GM10266 (cell line): ENCODE results near the gene TIMM23B.
"Not testable (repeated sequence)": the region's sequence is repeated elsewhere in the genome, so short reads cannot be mapped to it uniquely, and the experiment has no call there.

Experiments used
- DNase-seq: peaks from one replicate; pipeline ENCODE4 v3.0.0; 2012; ENCODE audit errors: extremely low spot score
- TF ChIP-seq, protein P1 (sequence below): IDR thresholded peaks from 2 replicates; pipeline ENCODE4 v1.5.1; 2012; ENCODE audit warnings: mild to moderate bottlenecking, low read depth; ENCODE audit not compliant: control insufficient read depth, insufficient read depth; ENCODE audit errors: missing control alignments

The TIMM23B gene

DNA sequence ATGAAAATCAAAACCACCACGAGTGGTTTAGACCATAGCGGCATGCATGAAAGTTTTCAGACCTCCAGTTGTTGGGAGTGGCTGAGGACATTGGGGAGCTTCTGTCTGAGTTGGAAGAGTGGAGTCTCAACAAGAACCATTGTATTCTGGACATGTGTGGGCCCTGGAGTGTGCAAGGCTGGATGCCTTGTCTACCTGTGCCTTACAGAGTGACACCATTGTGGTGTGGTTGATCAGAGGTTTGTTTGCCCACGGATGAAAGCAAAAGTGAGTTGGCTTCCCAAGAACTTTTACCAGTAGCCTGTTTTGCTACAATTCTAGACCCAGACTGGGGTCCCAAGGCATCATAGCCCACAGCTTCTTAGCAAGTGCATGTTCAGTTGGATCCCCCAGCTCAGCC is 35.9 kb downstream of the TIMM23B start:
- not testable (repeated sequence) for DNase-seq

DNA sequence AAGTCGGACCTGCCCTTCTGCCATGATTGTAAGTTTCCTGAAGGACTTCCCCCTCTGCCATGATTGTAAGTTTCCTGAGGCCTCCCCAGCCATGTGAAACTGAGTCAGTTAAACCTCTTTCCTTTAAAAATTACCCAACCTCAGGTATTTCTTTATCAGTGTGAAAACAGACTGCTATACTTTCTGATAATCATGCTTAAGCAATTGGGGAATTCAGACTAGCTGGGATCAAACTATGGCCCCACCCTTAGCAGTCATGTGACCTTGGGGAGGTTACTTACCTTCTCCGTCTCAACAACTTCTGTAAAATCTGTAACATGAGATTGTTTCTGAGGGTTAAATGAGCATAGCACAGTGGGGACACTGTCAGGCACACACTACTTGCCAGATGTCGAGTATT is 45.4 kb downstream of the TIMM23B start:
- not testable (repeated sequence) for DNase-seq

DNA sequence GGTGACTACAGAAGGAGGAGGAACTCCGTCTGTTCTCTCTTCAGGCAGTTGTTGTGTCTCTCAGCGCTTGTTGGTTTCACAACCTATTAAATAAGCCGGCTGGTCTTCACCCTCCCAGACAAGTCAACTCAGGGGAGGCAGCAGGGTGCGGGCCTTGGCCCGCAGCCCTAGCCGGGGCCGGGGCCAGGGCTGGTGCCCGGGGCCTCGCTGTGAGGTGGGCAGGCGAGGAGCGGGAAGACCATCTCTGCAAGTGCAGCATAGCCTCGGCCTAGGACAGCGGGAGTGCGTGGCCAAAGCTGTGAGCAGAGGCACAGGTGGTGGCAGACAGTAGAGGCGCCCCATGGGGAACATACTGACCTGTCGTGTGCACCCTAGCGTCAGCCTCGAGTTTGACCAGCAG is 46.5 kb downstream of the TIMM23B start, which contains the start of gene AGAP6:
Gene AGAP6 (plus strand): TSS at position 31 of the 400 bp plus-strand sequence. CDS start 310 bp downstream, at position 341.
- DNase-seq: not testable (repeated sequence)

DNA sequence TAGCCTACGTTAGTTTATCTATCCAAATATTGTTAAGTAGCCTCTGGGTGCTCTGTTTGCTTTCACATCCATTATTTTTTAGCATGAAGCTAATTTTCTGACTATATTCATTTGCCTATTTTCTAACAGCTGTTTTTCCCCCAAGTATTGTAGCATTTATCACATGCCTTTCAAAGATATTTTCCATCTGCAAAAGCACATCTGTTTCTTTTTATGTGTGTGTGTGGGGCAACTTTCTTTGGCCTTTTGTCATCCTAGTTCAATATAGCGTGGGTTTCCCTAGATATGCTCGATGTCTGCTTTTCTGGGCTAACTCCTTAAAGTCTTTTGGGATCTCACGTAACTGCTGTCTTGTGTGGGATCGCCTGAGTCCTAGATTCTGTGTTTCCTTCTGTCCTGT is 53.5 kb downstream of the TIMM23B start:
- not testable (repeated sequence) for DNase-seq

DNA sequence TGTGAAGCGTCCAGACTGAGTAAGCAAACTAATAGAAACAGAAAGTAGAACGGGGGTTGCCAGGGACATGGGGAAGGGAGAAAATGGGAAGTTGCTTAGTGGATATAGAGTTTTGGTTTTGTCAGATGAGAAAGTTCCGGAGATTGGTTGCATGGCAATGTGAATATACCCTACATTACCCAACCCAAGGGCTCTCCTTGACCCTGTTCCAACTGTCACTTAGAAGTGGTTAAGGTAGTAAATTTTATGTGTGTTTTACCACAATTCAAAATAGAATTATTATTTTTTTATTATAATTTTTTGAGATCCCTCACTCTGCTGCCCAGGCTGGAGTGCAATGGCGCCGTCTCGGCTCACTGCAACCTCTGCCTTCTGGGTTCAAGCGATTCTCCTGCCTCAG is 72.2 kb downstream of the TIMM23B start:
- not testable (repeated sequence) for DNase-seq

DNA sequence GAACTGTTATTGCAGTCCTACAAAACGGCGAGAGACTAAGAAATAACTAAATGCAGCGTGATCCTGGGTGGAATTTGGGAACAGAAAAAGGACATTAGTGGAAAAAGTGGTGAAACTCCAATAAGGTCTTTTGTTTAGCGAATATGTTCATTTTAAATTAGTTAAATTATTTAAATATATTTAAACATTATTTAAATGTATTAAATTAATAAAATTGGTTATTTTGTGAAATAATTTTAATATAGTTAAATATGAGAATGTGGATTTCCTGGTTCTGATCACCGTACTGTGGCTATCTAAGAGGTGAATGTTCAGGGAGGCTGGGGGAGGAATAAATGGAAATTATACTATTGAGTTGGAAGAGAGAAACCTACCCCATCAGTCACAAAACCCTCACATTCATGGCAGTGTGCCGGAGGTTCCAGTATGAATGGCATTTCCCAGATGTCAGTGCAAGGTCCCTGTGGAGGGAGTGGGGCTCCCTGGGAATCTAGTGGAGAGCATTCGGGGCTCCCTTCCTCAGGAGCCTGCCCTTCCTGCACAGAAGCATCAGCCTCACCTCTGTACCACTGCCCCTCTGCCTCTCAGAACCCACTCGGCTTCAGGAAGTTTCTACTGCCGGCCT is 73.9 kb downstream of the TIMM23B start:
- DNase-seq: not testable (repeated sequence)

DNA sequence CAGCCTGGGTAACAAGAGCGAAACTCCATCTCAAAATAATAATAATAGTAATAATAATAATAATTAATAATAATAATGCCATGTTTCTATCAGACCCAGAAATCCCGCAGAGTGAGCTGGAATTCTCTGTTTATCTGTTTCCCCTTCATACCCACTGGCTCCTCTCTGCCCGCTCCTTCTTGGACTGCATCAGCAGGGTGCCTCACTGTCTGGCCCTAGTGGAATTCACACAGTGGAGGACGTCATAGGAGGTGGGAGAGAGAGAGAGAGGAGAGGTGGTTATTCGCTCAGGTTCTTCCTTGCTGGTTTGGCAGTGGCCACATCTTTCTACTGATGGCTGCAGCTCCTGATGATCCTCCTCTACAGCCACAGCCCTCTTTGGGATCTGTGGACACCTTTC is 75.1 kb downstream of the TIMM23B start:
- not testable (repeated sequence) for DNase-seq

DNA sequence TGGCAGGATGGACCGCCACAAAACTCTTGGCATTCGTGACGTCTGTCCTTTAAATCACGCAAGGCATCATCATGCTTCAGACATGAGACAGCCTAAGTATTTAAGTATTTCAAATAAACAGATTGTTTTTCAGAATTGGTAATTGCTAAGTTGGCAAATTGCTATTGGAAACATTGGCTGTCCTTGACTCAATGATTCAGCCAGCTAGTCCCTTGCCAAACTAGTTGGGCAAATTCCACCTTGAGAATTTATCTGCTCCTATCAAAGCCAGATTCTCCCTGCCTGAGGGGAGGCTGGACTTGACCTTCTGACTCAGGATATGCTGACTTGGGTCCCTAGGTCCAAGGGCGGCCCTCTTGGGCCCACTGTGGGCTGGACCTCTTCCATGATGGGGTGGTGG is 75.8 kb downstream of the TIMM23B start:
- not testable (repeated sequence) for DNase-seq

DNA sequence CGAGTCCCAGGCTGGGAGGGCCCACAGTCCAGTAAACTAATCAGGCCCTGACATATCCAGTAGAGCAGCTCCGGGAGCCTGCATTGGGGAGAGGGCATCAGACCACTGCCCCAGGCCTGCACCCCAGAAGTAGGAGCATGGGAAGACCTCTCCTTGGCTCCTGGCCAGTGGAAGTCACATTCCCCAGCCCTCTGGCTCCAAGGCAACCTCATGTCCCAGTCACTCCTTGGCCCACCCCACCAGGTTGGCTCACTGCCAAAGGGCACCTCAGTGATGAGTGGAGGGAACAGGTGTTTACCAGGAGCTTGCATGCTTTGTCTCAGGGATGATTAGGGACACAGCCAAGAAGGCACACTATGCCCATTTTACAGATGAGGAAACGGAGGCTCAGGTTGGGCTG is 77.4 kb downstream of the TIMM23B start:
- DNase-seq: not testable (repeated sequence)

DNA sequence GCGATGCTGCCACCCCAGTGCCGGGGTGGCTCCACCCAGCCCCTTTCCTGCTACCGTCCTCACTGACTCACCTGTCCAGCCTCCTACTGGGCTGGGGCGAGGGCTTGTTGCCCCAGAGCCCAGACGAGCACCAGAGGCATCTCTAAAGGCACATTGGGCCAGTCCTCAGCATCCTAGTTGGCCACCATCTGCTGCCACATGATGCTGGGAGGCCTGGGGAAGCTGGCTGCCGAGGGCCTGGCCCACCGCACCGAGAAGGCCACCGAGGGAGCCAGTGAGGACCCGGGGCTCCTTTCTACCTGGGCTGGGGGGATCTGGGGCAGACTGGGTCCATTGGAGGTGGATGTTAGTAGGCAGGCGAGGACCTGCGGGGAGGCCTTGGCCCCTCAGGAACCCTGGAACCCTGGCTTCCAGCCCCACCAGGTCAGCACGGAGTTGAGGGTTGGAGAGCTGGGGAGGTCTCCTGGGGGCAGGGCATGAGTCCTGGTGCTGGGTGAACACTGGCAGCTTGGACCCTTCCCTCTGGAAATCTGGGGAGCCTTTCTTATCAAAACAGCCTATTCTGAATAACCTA is 78.7 kb downstream of the TIMM23B start:
- not testable (repeated sequence) for DNase-seq

DNA sequence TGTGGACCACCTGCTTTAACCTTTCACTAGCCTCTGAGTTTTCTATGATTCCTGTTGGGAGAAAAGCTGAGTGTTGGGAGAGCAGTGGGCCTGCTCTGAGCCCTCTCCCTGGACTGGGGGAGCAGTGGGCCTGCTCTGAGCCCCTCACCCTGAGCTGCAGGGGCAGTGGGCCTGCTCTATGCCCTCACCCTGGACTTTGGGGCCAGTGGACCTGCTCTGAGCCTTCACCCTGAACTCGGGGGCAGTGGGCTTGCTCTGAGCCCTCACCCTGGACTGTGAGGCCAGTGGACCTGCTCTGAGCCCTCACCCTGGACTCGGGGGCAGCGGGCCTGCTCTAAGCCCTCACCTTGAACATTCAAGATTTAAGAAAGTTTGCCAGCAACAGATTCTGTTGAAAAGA is 79.8 kb downstream of the TIMM23B start:
- no peak for DNase-seq
- TF ChIP-seq, protein P1, sequence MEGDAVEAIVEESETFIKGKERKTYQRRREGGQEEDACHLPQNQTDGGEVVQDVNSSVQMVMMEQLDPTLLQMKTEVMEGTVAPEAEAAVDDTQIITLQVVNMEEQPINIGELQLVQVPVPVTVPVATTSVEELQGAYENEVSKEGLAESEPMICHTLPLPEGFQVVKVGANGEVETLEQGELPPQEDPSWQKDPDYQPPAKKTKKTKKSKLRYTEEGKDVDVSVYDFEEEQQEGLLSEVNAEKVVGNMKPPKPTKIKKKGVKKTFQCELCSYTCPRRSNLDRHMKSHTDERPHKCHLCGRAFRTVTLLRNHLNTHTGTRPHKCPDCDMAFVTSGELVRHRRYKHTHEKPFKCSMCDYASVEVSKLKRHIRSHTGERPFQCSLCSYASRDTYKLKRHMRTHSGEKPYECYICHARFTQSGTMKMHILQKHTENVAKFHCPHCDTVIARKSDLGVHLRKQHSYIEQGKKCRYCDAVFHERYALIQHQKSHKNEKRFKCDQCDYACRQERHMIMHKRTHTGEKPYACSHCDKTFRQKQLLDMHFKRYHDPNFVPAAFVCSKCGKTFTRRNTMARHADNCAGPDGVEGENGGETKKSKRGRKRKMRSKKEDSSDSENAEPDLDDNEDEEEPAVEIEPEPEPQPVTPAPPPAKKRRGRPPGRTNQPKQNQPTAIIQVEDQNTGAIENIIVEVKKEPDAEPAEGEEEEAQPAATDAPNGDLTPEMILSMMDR: no peak
